Transverse colon (tissue), 3 donors: ENCODE data around the gene MDH2.

ENCODE experiments used
- POLR2A ChIP-seq: fragments of 450-650 bp; IDR thresholded peaks from one replicate; pipeline ENCODE4 v1.6.1; 2016; ENCODE audit warnings: antibody characterized with exemption, mild to moderate bottlenecking, moderate library complexity
- TF ChIP-seq, protein P1 (sequence below), 5 experiments: fragments of 200-600 bp in 3 of 5; fragments of 450-650 bp in 2 of 5; sonication (generic) in 3 of 5; IDR thresholded peaks; 1 replicate in 2 of 5; 2 replicates in 3 of 5; pipeline ENCODE4 v1.5.1; 2016 to 2017; ENCODE audit warnings: antibody characterized with exemption in 5 of 5, inconsistent platforms in 3 of 5, mild to moderate bottlenecking in 2 of 5, moderate library complexity in 1 of 5

DNA sequence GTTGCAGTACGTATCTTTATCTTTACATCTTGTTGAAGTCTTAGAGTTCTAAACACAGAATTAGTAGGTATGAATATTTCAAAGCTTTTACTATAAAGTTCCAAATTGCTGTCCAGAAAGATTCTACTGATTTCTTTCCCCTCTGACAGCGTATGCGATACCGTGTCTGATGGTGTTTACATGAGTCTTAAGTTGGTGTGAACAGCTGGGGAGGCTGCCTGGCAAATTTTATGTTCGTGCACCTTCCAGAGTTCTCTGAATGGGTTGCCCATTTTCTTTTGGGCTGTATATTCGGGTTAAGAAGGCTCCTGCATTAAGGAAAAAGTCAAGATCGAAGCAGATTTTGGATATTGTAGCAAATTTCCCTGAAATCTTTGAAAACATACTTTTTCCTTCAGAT lies 8.3 kb downstream of the MDH2 start:
- TF ChIP-seq, protein P1, sequence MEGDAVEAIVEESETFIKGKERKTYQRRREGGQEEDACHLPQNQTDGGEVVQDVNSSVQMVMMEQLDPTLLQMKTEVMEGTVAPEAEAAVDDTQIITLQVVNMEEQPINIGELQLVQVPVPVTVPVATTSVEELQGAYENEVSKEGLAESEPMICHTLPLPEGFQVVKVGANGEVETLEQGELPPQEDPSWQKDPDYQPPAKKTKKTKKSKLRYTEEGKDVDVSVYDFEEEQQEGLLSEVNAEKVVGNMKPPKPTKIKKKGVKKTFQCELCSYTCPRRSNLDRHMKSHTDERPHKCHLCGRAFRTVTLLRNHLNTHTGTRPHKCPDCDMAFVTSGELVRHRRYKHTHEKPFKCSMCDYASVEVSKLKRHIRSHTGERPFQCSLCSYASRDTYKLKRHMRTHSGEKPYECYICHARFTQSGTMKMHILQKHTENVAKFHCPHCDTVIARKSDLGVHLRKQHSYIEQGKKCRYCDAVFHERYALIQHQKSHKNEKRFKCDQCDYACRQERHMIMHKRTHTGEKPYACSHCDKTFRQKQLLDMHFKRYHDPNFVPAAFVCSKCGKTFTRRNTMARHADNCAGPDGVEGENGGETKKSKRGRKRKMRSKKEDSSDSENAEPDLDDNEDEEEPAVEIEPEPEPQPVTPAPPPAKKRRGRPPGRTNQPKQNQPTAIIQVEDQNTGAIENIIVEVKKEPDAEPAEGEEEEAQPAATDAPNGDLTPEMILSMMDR (IDR thresholded peaks at IDR 0.05) = no peak
- TF ChIP-seq POLR2A = no peak
